SH-SY5Y (cell line): ENCODE measurements around the gene PDE11A.

Source experiments
- GATA2 ChIP-seq: IDR thresholded peaks from 2 replicates; pipeline ENCODE4 v1.6.1; 2011; ENCODE audit warnings: mild to moderate bottlenecking, low read depth, low read length
- GATA3 ChIP-seq: IDR thresholded peaks from 2 replicates; pipeline ENCODE4 v1.6.1; 2011; ENCODE audit warnings: low read depth, mild to moderate bottlenecking, low read length, moderate library complexity

DNA sequence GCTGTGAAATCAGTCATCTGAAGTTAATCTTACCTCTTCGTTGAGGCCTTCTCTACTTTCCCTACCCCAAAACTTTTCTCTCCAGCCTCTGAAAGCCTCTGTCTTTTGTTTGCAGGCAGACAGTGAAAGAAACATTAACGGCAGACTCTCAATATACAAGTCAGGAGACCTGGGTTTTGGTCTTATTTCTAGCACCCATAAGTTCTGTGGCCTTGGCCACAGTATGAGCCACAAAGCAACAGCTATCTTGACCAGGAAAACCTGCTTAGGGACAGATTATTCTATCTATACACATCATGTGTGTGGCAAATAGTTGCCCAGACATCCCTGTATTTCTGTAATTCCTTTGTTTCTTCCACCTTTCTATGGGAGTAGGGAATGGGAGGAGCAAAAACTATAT, 361.7 kb downstream of the PDE11A start:
- no peak for TF ChIP-seq GATA3
- no peak for TF ChIP-seq GATA2
